Epithelial cell of prostate (primary cell): ENCODE results near the gene UBASH3B.

Experiments used
- DNase-seq: peaks from one replicate; pipeline ENCODE4 v3.0.0-alpha.2; 2011; ENCODE audit warnings: low read depth, low spot score
- H3K27ac ChIP-seq: fragments of 450-650 bp; 2 replicates; pipeline ENCODE4 v1.5.1; 2017; ENCODE audit warnings: mild to moderate bottlenecking

Gene UBASH3B

GRCh38 chr11:122703541-122704272 is 48.2 kb downstream of the UBASH3B start:
- no peak for DNase-seq
- no peak overlapping the region for H3K27ac ChIP-seq

DNA sequence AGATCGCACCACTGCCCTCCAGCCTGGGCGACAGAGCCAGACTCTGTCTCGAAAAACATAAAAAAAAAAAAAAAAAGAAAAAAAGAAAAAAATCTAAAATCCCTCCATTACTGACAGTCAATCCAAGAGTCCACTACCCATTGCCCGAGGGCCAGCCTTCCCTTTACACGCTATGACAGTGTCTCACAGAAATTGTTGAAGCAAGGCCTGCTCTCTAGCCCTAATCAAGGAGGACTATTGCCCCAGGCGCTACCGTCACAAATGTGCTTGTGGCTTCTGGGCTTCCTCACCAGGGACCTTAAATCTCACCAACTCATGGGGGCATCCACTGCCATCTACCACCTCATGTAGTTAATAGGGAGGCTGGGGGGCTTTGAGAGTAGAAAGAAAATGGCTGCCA is 49.9 kb downstream of the UBASH3B start:
- no peak overlapping the region for H3K27ac ChIP-seq
- DNase-seq: no peak

- H3K27ac ChIP-seq: peak overlapping the region; percentile 46
These were observed 51.0 kb downstream of the UBASH3B start for GRCh38 chr11:122706291-122707088.

GRCh38 chr11:122707111-122707510 is 51.6 kb downstream of the UBASH3B start:
- peak overlapping the region; percentile 46 for H3K27ac ChIP-seq
- DNase-seq: no peak

More at GRCh38 chr11:122706291-122707088, 51.0 kb downstream of the UBASH3B start:
- no peak for DNase-seq

GRCh38 chr11:122707901-122708300 is 52.4 kb downstream of the UBASH3B start:
- DNase-seq: no peak
- peak overlapping the region; percentile 69 for H3K27ac ChIP-seq

GRCh38 chr11:122709039-122709760 is 53.7 kb downstream of the UBASH3B start:
- peak overlapping the region; percentile 69 for H3K27ac ChIP-seq
- DNase-seq: no peak

- peak overlapping the region; percentile 21 for H3K27ac ChIP-seq
- DNase-seq: no peak
These were observed 55.8 kb downstream of the UBASH3B start for GRCh38 chr11:122711362-122711761.

DNA sequence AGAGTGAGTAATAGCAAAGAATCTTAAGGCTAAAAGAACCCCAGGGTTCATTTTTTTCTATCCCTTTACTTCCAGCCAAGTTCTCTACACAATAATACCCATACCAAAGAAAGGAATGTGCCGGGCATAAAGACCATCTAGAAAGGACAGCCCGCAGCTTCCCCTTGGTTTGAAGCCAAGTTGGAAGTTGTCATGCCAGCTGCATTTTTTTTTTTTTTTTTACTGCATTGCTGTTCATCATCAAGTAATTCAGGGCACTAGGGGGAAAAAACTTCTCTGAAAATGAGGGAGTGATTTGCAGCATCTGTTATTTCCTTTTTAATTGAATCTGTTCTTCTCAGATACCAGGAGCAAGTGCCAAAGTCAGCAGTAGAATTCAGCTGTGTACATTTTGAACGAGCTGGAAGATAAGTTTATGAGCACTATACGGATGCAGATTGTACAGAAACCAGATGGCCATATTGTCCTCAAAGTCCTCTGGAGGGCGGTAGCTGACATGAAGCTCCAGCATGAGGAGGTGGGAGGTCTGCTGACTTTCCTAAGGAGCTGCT is 56.4 kb downstream of the UBASH3B start:
- H3K27ac ChIP-seq: peak overlapping the region; percentile 21
- no peak for DNase-seq

GRCh38 chr11:122714004-122714403 is 58.5 kb downstream of the UBASH3B start:
- no peak for DNase-seq
- H3K27ac ChIP-seq: no peak overlapping the region

DNA sequence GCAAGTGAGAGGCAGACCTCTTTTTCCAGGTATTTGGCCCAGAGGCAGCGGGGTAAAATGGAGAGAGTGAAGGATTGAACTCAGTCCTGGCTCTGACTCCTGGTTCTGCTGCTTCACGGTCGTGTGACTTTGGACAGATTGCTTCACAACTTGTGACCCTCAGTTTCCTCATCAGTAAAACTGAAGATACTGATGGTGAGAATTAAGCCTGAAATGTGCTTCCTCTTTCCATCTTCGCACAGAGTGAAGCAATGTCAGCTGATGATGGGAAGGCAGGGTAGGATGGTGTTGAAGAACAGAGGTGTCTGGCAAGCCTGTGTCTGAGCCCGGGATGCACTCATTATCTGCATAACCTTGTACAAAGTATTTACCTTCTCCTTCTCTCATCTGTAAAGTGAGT is 59.0 kb downstream of the UBASH3B start:
- no peak overlapping the region for H3K27ac ChIP-seq
- DNase-seq: no peak

GRCh38 chr11:122715548-122716440 is 60.3 kb downstream of the UBASH3B start:
- H3K27ac ChIP-seq: no peak overlapping the region
- no peak for DNase-seq

DNA sequence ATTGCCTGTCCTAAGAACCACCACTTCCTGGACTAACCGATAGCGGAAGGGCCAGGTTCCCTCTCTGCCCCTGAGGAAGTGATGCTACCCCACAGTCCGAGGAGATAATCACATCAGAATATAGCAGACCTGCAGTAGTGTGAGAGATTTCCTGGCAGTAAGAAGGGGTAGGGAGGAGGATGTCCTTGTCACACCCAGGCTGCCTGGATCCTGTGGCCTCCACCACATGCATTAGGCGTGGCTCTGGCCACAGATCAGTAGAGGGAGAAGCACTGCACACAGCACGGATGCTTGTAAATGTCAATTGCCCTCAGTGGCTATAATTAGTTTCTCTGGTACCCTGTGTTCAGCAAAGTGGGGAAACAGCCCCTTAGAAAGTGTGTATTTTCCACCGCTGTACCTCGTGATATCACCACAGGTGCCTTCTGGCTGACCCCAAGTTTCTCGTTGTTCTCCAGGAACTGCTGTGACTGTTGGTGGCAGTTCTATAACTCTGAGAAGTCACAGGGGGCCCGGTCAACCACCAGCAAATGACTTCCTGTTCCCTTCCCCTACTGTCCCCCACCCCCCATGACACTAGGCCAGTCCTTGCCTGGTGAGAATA is 61.8 kb downstream of the UBASH3B start:
- DNase-seq: no peak
- no peak overlapping the region for H3K27ac ChIP-seq

DNA sequence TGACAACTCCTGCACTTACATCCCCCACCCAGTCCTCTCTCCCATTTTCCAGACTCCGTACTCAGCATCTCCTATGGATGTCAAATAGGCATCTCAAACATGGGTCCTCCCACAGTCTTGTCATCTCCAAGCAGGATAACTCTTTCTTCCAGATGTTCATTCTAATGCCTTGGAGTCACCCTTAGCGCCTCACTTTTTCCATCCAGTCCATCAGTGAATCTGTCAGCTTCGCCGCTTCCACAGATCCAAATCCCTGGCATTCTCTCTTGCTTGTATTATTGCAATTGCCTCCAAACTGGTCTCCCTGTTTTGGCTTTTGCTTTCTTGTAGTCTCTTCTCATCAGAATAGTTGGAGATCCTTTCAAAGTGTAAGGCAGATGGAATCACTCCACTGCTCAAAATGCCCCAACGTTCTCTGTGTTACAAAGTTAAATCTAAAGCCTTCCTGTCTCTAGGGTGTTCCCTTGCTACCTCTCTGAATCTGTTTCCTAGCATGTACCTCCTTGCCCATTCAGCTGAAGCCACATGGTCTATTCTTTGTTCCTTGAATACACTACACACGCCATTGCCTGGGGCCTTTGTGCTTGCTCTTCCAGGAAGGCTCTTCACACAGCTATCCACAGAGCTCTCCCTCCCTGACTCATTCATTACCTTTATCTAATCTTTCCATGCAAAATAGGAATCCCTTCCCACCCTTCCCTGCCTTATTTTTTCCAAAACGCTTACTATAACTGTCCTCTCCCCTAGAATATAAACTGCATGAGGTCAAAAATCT is 64.8 kb downstream of the UBASH3B start:
- peak overlapping the region; percentile 37 for H3K27ac ChIP-seq
- DNase-seq: no peak

DNA sequence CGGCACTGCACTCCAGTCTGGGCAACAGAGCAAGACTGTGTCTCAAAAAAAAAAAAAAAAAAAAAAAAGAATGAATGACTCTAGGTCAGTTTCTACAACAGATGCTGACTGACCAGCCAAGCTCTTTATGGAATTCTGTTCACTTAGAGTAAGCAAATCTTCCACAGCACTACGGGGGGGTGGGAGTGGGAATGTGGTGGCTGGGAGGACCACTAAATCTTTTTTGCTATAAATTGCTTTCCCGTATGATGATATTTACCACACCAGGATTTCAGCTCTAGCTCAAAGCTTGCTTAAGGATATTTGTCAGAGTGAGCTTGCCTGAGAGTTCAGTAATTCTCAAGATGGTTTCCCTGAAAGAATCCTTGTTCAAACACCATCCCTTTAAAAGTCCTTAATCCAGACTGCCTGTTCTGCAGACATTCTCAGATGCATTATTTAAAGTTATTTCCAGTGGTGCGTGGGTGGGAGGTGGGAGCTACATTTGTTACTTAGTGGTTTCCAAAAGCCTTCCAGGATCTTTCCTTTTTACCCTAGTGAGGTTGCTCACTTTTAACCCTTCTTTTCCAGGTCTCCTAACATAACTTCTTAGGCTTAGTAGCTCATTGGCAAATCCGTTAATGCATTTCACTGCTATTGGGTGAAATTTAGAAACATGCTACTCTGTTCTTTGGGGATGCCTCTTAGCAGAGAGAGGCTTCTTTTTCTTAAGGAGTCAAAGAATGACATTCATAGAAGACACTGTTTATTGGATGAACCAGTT is 65.9 kb downstream of the UBASH3B start:
- no peak for DNase-seq
- H3K27ac ChIP-seq: peak overlapping the region; percentile 37

DNA sequence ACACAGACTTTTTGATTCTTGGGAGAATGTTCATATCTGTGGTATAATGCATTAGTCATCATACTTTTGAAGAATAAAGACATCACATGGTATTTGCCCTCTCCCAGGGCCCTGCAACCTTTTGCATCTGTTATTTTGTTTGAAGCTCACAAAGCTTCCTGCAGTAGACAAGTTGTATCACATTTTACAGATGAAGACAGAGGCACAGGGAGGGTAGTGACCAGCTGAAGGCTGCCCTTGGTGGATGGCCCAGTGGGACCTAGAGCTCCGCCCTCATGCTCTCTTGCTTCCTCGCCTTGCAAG is 66.4 kb downstream of the UBASH3B start:
- no peak for DNase-seq
- H3K27ac ChIP-seq: peak overlapping the region; percentile 37

GRCh38 chr11:122723106-122723505 is 67.6 kb downstream of the UBASH3B start:
- no peak for DNase-seq

DNA sequence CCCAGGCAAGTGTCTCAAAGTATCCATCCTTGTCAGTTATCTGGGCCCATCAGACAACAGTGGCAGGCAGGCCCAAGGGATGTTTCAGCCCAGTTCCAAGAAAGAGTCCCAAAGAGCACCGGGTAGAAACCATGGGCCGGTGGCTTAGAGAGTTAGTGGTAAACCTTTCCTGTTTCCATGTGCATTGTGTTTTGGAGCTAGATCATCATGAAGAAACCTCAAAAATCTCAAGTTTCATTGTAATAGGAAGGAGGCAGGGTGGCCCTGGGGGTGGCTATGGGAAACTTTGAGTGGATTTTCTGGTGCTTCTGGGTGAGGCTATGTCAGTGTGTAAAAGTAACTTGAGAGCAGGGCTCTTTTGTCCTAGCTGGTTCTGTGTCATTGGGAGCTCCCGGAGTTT is 68.1 kb downstream of the UBASH3B start:
- DNase-seq: no peak
- no peak overlapping the region for H3K27ac ChIP-seq

More at GRCh38 chr11:122723106-122723505, 67.6 kb downstream of the UBASH3B start:
- no peak overlapping the region for H3K27ac ChIP-seq

- H3K27ac ChIP-seq: no peak overlapping the region
These were observed 69.0 kb downstream of the UBASH3B start for GRCh38 chr11:122724520-122724919.

More at GRCh38 chr11:122724520-122724919, 69.0 kb downstream of the UBASH3B start:
- DNase-seq: no peak
